OCI-LY1 (cell line): ENCODE measurements around the gene ZNF668.

Source experiments
- H2AFZ ChIP-seq: fragments of 200-600 bp; sonication (generic), shearing (Covaris generic); 2 replicates; pipeline ENCODE4 v1.6.0; 2014; ENCODE audit warnings: antibody characterized with exemption, mild to moderate bottlenecking, low read length
- H3F3A ChIP-seq: fragments of 200-600 bp; sonication (generic), shearing (Covaris generic); 2 replicates; pipeline ENCODE4 v1.6.0; 2014; ENCODE audit warnings: mild to moderate bottlenecking, antibody characterized with exemption, low read length, moderate library complexity; ENCODE audit not compliant: insufficient read depth
- H3K27ac ChIP-seq: fragments of 200-600 bp; sonication (generic); 2 replicates; pipeline ENCODE4 v1.5.1; 2014; ENCODE audit warnings: low read length, mixed run types, mild to moderate bottlenecking, low read depth; ENCODE audit not compliant: poor library complexity, severe bottlenecking
- H3K27me3 ChIP-seq: fragments of 200-600 bp; sonication (generic); 2 replicates; pipeline ENCODE4 v1.6.0; 2014; ENCODE audit warnings: antibody characterized with exemption, mild to moderate bottlenecking, low read length, moderate library complexity; ENCODE audit not compliant: insufficient read depth
- H3K36me3 ChIP-seq: fragments of 200-600 bp; sonication (generic); 2 replicates; pipeline ENCODE4 v1.6.1; 2014; ENCODE audit warnings: mild to moderate bottlenecking, antibody characterized with exemption, low read length, moderate library complexity, mixed read lengths; ENCODE audit not compliant: insufficient read depth
- H3K4me1 ChIP-seq: fragments of 200-600 bp; sonication (generic); 2 replicates; pipeline ENCODE4 v1.5.1; 2014; ENCODE audit warnings: mild to moderate bottlenecking, low read length, moderate library complexity; ENCODE audit not compliant: insufficient read depth, severe bottlenecking
- H3K4me2 ChIP-seq: fragments of 200-600 bp; sonication (generic), shearing (Covaris generic); 2 replicates; pipeline ENCODE4 v1.6.1; 2014; ENCODE audit warnings: low read length
- H3K4me3 ChIP-seq: fragments of 200-600 bp; sonication (generic); 2 replicates; pipeline ENCODE4 v1.5.1; 2014; ENCODE audit warnings: low read length, low read depth, mild to moderate bottlenecking, mixed read lengths; ENCODE audit not compliant: poor library complexity, severe bottlenecking
- H3K79me2 ChIP-seq: fragments of 200-600 bp; shearing (Covaris generic); 2 replicates; pipeline ENCODE4 v1.6.1; 2016; ENCODE audit warnings: mixed run types, low read length, mixed read lengths; ENCODE audit not compliant: insufficient read depth
- H3K9ac ChIP-seq: fragments of 200-600 bp; sonication (generic), shearing (Covaris generic); 2 replicates; pipeline ENCODE4 v1.6.1; 2014; ENCODE audit warnings: mild to moderate bottlenecking, low read length, mixed read lengths
- H3K9me2 ChIP-seq: fragments of 200-600 bp; sonication (generic), shearing (Covaris generic); 2 replicates; pipeline ENCODE4 v1.6.1; 2014; ENCODE audit warnings: low read depth, mild to moderate bottlenecking, low read length, mixed read lengths
- H3K9me3 ChIP-seq: fragments of 200-600 bp; shearing (Covaris generic); 2 replicates; pipeline ENCODE4 v1.6.1; 2014; ENCODE audit warnings: low read length, mixed read lengths
- H4K20me1 ChIP-seq: fragments of 200-600 bp; sonication (generic), shearing (Covaris generic); 2 replicates; pipeline ENCODE4 v1.6.0; 2016; ENCODE audit warnings: mild to moderate bottlenecking, low read length; ENCODE audit not compliant: insufficient read depth
- CTCF ChIP-seq: fragments of 200-600 bp; sonication (generic), shearing (Covaris generic); IDR thresholded peaks from 2 replicates; pipeline ENCODE4 v1.5.1; 2017; ENCODE audit warnings: mild to moderate bottlenecking, antibody characterized with exemption, low read length, moderate library complexity, mixed read lengths
- EZH2 ChIP-seq: fragments of 200-600 bp; sonication (generic), shearing (Covaris generic); IDR thresholded peaks from 2 replicates; pipeline ENCODE4 v1.8.0; 2017; ENCODE audit warnings: borderline replicate concordance, mixed run types, mild to moderate bottlenecking, antibody characterized with exemption, low read length, moderate library complexity, mixed read lengths

Gene ZNF668

GRCh38 chr16:31099860-31100638 lies 26.0 kb upstream of the ZNF668 start:
- H3K9me3 ChIP-seq: no peaks in the 10 kb centered on the region
- no peak overlapping the region for H3K4me2 ChIP-seq
- H4K20me1 ChIP-seq: no peaks in the 10 kb centered on the region
- TF ChIP-seq CTCF (no peak), EZH2 (no peak)
- no peaks in the 10 kb centered on the region for H3K79me2 ChIP-seq
- H3K9me2 ChIP-seq: no peaks in the 10 kb centered on the region
- H3K4me1 ChIP-seq: peaks cover 8% of the 10 kb centered on the region
- no peaks in the 10 kb centered on the region for H3K27me3 ChIP-seq
- H3K36me3 ChIP-seq: no peaks in the 10 kb centered on the region
- H3K4me3 ChIP-seq: no peak overlapping the region
- no peak overlapping the region for H3K9ac ChIP-seq
- H2AFZ ChIP-seq: no peak overlapping the region
- H3F3A ChIP-seq: no peaks in the 10 kb centered on the region
- no peak overlapping the region for H3K27ac ChIP-seq

GRCh38 chr16:31094424-31095120 lies 20.5 kb upstream of the ZNF668 start, which contains the start of gene VKORC1:
VKORC1 (minus strand) TSS chr16:31094797; CDS start chr16:31094729, 68 bp downstream.
- no peaks in the 10 kb centered on the region for H3F3A ChIP-seq
- peak within 1 kb of the TSS; percentile 67 for H3K27ac ChIP-seq
- peak within 1 kb of the TSS; percentile 81 for H3K4me2 ChIP-seq
- peak within 1 kb of the TSS; percentile 84; the same call in 1 of the 2 replicates for H2AFZ ChIP-seq
- no peak for TF ChIP-seq CTCF
- TF ChIP-seq EZH2: no peak
- H3K9me2 ChIP-seq: no peaks in the 10 kb centered on the region
- peaks cover 16% of the 10 kb centered on the region; the same call in 1 of the 2 replicates for H3K36me3 ChIP-seq
- peak within 1 kb of the TSS; percentile 86 for H3K9ac ChIP-seq
- peak within 1 kb of the TSS; percentile 86 for H3K4me3 ChIP-seq
- H3K27me3 ChIP-seq: no peaks in the 10 kb centered on the region
- H3K4me1 ChIP-seq: peaks cover 16% of the 10 kb centered on the region
- H4K20me1 ChIP-seq: no peaks in the 10 kb centered on the region
- H3K79me2 ChIP-seq: no peaks in the 10 kb centered on the region
- no peaks in the 10 kb centered on the region for H3K9me3 ChIP-seq

- Histone ChIP-seq H3K4me3 (peak overlapping the region; percentile 86), H3K27ac (peak overlapping the region; percentile 67), H2AFZ (no peak overlapping the region), H3K9ac (peak overlapping the region; percentile 86), H3K4me2 (peak overlapping the region; percentile 81), H4K20me1 (no peaks in the 10 kb centered on the region), H3K79me2 (no peaks in the 10 kb centered on the region), H3K27me3 (no peaks in the 10 kb centered on the region), H3K36me3 (peaks cover 16% of the 10 kb centered on the region; the same call in 1 of the 2 replicates), H3K4me1 (peaks cover 16% of the 10 kb centered on the region), H3K9me3 (no peaks in the 10 kb centered on the region), H3K9me2 (no peaks in the 10 kb centered on the region), H3F3A (no peaks in the 10 kb centered on the region)
- TF ChIP-seq EZH2 (no peak), CTCF (no peak)
These were observed 20.0 kb upstream of the ZNF668 start for GRCh38 chr16:31094088-31094423.
